Measurements from ENCODE around the gene ARHGAP19.

DNA sequence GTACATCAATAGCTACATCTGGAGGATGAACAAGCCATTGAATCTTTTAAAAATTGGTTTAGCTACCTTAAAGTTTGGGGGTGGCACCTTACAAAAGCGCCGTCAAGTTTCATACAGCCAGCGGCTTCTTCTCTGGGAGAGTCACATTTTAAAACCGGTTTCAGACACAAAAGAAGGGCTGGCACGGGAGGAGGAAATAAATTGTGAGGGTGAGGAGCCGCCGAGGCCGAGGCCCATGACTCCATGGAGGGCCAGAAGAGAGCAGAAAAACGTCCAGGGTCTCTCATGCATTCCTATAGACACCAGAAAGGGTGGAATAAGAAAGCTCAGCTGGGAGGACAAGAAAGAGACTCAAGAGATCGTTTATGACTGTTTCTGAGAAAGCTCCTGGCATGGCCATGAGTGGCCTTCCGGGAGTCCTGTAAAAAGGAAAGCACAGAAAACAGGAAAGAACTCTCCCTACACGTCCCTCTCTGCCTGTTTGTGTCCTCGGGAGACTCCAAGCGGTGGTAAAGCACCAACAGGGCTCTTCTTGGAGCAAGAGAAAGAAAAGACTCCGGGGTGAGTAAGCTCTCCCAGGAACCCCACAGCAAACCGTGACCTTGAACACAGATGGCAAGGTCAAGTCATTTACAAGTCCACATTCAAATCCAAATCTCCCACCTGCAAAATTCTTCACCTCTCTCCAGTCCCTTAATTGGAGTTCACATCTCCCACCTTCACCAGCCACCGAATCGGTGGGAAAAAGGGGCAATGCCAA, 40.3 kb upstream of the ARHGAP19 start:
- TF ChIP-seq, protein P1, sequence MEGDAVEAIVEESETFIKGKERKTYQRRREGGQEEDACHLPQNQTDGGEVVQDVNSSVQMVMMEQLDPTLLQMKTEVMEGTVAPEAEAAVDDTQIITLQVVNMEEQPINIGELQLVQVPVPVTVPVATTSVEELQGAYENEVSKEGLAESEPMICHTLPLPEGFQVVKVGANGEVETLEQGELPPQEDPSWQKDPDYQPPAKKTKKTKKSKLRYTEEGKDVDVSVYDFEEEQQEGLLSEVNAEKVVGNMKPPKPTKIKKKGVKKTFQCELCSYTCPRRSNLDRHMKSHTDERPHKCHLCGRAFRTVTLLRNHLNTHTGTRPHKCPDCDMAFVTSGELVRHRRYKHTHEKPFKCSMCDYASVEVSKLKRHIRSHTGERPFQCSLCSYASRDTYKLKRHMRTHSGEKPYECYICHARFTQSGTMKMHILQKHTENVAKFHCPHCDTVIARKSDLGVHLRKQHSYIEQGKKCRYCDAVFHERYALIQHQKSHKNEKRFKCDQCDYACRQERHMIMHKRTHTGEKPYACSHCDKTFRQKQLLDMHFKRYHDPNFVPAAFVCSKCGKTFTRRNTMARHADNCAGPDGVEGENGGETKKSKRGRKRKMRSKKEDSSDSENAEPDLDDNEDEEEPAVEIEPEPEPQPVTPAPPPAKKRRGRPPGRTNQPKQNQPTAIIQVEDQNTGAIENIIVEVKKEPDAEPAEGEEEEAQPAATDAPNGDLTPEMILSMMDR (IDR thresholded peaks at IDR 0.05): peak in 4 of 7 experiments; percentile 37 to 50 (median 42)
- peak in 2 of 3 donors; percentile 27 to 49 for TF ChIP-seq POLR2A (IDR thresholded peaks at IDR 0.05)
